ENCODE data around the gene HHAT. TPM values are rescaled to one million over a fixed set of nuclear protein-coding genes. Genes with fewer than 3 reads are reported as not detected.

The HHAT gene
- total RNA-seq, 4 donors from 2014 or later: 4.8 to 5.9 (median 5.3) TPM

DNA sequence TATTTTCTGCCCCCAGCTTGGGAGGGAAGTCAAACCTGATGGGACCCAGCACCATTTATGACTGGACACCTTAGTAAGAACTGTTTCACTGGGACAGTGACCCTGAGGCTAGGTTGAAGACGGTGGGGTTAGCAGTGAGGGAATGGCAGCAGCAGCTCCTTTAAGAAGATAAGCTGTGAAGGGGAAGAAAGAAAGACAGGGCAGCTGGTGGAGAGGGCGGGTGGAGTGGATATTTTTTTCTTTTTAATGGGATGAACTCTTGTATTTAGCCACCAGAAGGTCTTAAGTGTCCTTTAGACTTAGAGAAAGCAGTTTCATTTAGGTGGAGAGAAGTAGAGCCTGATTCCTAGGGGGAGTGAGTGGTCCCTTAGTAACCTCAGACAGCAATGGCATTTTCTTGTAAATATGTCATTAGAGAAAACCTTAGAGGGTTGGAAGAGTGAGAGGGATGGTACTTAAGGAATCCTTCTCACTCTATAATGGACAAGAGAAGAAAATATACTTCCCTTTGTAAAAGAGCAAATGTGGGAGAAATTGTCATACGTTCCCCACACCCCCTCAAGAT lies 187.5 kb downstream of the HHAT start:
- H3K4me3 ChIP-seq: no peak overlapping the region
- H3K27me3 ChIP-seq: no peaks in the 10 kb centered on the region
- H3K4me1 ChIP-seq: no peaks in the 10 kb centered on the region
- DNase-seq (ENCODE audit: low spot score in 2 of 2): no peak
- 69 to 71% methylated on average over 3 of the region's 3 CpGs for WGBS, 2 donors
- no peaks in the 10 kb centered on the region for H3K9me3 ChIP-seq
- TF ChIP-seq, protein P1, sequence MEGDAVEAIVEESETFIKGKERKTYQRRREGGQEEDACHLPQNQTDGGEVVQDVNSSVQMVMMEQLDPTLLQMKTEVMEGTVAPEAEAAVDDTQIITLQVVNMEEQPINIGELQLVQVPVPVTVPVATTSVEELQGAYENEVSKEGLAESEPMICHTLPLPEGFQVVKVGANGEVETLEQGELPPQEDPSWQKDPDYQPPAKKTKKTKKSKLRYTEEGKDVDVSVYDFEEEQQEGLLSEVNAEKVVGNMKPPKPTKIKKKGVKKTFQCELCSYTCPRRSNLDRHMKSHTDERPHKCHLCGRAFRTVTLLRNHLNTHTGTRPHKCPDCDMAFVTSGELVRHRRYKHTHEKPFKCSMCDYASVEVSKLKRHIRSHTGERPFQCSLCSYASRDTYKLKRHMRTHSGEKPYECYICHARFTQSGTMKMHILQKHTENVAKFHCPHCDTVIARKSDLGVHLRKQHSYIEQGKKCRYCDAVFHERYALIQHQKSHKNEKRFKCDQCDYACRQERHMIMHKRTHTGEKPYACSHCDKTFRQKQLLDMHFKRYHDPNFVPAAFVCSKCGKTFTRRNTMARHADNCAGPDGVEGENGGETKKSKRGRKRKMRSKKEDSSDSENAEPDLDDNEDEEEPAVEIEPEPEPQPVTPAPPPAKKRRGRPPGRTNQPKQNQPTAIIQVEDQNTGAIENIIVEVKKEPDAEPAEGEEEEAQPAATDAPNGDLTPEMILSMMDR (IDR thresholded peaks at IDR 0.05): no peak
- TF ChIP-seq EP300 (IDR thresholded peaks at IDR 0.05): no peak
- no peak for TF ChIP-seq POLR2A (IDR thresholded peaks at IDR 0.05)
- H3K36me3 ChIP-seq: no peaks in the 10 kb centered on the region
- no peak overlapping the region for H3K27ac ChIP-seq

DNA sequence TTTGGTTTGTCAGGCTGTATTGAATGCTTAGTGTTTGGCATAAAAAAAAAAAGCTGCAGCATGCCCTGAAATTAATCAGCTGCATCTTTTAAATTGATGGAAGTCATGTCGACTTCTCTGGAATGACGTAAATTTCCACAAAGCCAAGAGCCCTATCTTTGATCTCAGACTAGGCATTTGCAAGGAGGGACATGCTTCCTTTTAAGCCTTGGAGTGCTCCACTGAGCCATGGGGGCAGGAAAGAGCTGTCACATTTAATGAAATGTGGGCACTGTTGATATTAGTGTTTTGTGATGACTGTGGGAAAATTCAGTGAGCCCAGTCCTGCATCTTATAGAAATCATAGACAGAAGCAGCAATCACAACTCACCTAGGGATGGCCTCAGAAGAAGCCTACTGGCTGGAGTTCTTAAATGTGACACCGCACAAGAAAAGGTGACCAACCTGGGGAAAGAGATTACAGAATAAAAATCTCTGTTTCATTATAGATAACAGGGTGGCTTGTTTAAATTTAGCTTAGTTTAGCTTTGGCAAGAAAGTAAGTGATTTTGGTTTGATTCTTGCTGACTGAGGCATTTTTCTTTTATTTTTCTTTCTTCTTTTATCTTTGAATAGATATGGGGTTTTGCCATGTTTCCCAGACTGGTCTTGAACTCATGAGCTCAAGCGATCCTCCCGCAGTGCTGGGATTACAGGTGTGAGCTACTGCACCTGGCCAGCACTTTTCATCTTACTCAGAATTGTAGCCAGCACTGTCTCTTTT lies 188.2 kb downstream of the HHAT start:
- WGBS, 2 donors: 75 to 83% methylated on average over 5 of the region's 5 CpGs
- no peaks in the 10 kb centered on the region for H3K9me3 ChIP-seq
- H3K4me3 ChIP-seq: no peak overlapping the region
- H3K36me3 ChIP-seq: no peaks in the 10 kb centered on the region
- no peak for DNase-seq (ENCODE audit: low spot score in 2 of 2)
- no peak for TF ChIP-seq EP300 (IDR thresholded peaks at IDR 0.05)
- TF ChIP-seq, protein P1 (IDR thresholded peaks at IDR 0.05): no peak
- no peak for TF ChIP-seq POLR2A (IDR thresholded peaks at IDR 0.05)
- H3K27me3 ChIP-seq: no peaks in the 10 kb centered on the region
- no peak overlapping the region for H3K27ac ChIP-seq
- H3K4me1 ChIP-seq: no peaks in the 10 kb centered on the region

DNA sequence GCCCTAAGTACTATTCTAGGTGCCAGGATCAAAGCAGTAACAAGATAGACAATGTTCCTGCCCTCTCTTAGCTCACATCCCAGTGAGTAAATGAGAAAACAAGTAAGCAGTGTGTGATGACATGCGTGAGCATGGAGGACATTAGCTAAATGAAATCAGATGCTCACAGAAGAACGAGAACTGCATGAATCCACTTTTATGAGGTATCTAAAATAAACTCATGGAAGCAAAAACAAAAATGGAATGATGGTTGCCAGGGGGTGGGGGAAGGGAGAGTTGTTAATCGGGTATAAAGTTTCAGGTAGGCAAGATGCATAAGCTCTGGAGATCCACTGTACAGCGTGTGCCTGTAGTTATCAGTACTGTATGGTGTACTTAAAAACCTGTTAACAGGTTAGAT lies 195.1 kb downstream of the HHAT start:
- WGBS, 2 donors: 76 to 84% methylated on average over 4 of the region's 4 CpGs
- H3K27ac ChIP-seq: no peak overlapping the region
- H3K4me3 ChIP-seq: no peak overlapping the region
- no peaks in the 10 kb centered on the region for H3K9me3 ChIP-seq
- H3K27me3 ChIP-seq: no peaks in the 10 kb centered on the region
- H3K4me1 ChIP-seq: no peaks in the 10 kb centered on the region
- TF ChIP-seq POLR2A (IDR thresholded peaks at IDR 0.05) (no peak), EP300 (IDR thresholded peaks at IDR 0.05) (no peak)
- TF ChIP-seq, protein P1 (IDR thresholded peaks at IDR 0.05): no peak
- H3K36me3 ChIP-seq: no peaks in the 10 kb centered on the region
- DNase-seq (ENCODE audit: low spot score in 2 of 2): no peak

GRCh38 chr1:210525716-210526454 lies 197.2 kb downstream of the HHAT start:
- Histone ChIP-seq H3K9me3 (no peaks in the 10 kb centered on the region), H3K27me3 (no peaks in the 10 kb centered on the region), H3K4me1 (no peaks in the 10 kb centered on the region), H3K4me3 (no peak overlapping the region), H3K27ac (no peak overlapping the region), H3K36me3 (no peaks in the 10 kb centered on the region)
- DNase-seq (ENCODE audit: low spot score in 2 of 2): no peak
- WGBS, 2 donors: 87 to 90% methylated on average over 13 of the region's 13 CpGs
- TF ChIP-seq EP300 (IDR thresholded peaks at IDR 0.05): no peak
- no peak for TF ChIP-seq POLR2A (IDR thresholded peaks at IDR 0.05)
- TF ChIP-seq, protein P1 (IDR thresholded peaks at IDR 0.05): no peak

- Histone ChIP-seq H3K4me1 (no peaks in the 10 kb centered on the region), H3K36me3 (no peaks in the 10 kb centered on the region), H3K9me3 (no peaks in the 10 kb centered on the region), H3K27ac (no peak overlapping the region), H3K4me3 (no peak overlapping the region), H3K27me3 (no peaks in the 10 kb centered on the region)
- WGBS, 2 donors: 83 to 84% methylated on average over 3 of the region's 3 CpGs
- DNase-seq (ENCODE audit: low spot score in 2 of 2): no peak
- TF ChIP-seq POLR2A (IDR thresholded peaks at IDR 0.05): no peak
Observed at GRCh38 chr1:210527091-210527490, 198.4 kb downstream of the HHAT start.
